Mesothelial cell of epicardium (in vitro differentiated cells): Measurements from ENCODE around the gene PMM1. TPM values are rescaled to one million over a fixed set of nuclear protein-coding genes. Genes with fewer than 3 reads are reported as not detected.

ENCODE experiments used
- DNase-seq, 2 experiments: peaks; one replicate each; pipeline ENCODE4 v3.0.0; 2021; ENCODE audit warnings: low spot score in 2 of 2; ENCODE audit not compliant: unreplicated experiment in 2 of 2
- H3K27ac Mint-ChIP-seq: 2 replicates; pipeline ENCODE4 v1.8.0; 2021; ENCODE audit warnings: mixed read lengths
- H3K27me3 Mint-ChIP-seq: 2 replicates; pipeline ENCODE4 v1.8.0; 2021; ENCODE audit warnings: low read depth, mixed read lengths
- H3K36me3 Mint-ChIP-seq: 2 replicates; pipeline ENCODE4 v1.8.0; 2021; ENCODE audit warnings: mixed read lengths
- H3K4me1 Mint-ChIP-seq: 2 replicates; pipeline ENCODE4 v1.8.0; 2021; ENCODE audit warnings: mixed read lengths
- H3K4me3 Mint-ChIP-seq: 2 replicates; pipeline ENCODE4 v1.8.0; 2021; ENCODE audit warnings: mild to moderate bottlenecking, moderate library complexity, mixed read lengths
- H3K9me3 Mint-ChIP-seq: 2 replicates; pipeline ENCODE4 v1.8.0; 2021; ENCODE audit warnings: mixed read lengths
- CTCF ChIP-seq: fragments of 200-600 bp; sonication (generic); IDR thresholded peaks from one replicate; pipeline ENCODE4 v1.5.0; 2021; ENCODE audit warnings: antibody characterized with exemption; ENCODE audit not compliant: unreplicated experiment
- total RNA-seq: library from RNA; stranded (reverse); gene quantifications from 3 replicates; pipeline ENCODE4 v1.2.1, GENCODE V29; 2021

PMM1 gene
- total RNA-seq, 1 donor from 2014 or later, result 25.8 TPM

GRCh38 chr22:41613456-41613855 lies 23.8 kb upstream of the PMM1 start:
- no peak for TF ChIP-seq CTCF
- Mint-ChIP-seq H3K4me1 (peaks cover 6% of the 10 kb centered on the region), H3K4me3 (no peak overlapping the region), H3K27ac (no peak overlapping the region), H3K9me3 (no peaks in the 10 kb centered on the region), H3K36me3 (no peaks in the 10 kb centered on the region), H3K27me3 (no peaks in the 10 kb centered on the region)
- no peak for DNase-seq

GRCh38 chr22:41612603-41613306 lies 23.1 kb upstream of the PMM1 start:
- no peak for DNase-seq
- H3K27me3 Mint-ChIP-seq, result no peaks in the 10 kb centered on the region
- H3K9me3 Mint-ChIP-seq, result no peaks in the 10 kb centered on the region
- TF ChIP-seq CTCF, result no peak
- H3K4me1 Mint-ChIP-seq, result peaks cover 6% of the 10 kb centered on the region
- no peak overlapping the region for H3K4me3 Mint-ChIP-seq
- no peaks in the 10 kb centered on the region for H3K36me3 Mint-ChIP-seq
- no peak overlapping the region for H3K27ac Mint-ChIP-seq

GRCh38 chr22:41608386-41608785 lies 18.7 kb upstream of the PMM1 start:
- Mint-ChIP-seq H3K4me1 (no peaks in the 10 kb centered on the region), H3K36me3 (peaks cover 7% of the 10 kb centered on the region), H3K4me3 (no peak overlapping the region), H3K27me3 (no peaks in the 10 kb centered on the region), H3K27ac (no peak overlapping the region), H3K9me3 (no peaks in the 10 kb centered on the region)
- TF ChIP-seq CTCF, result no peak
- DNase-seq, result no peak

- no peak for TF ChIP-seq CTCF
- H3K4me3 Mint-ChIP-seq, result no peak overlapping the region
- no peak for DNase-seq
- no peak overlapping the region for H3K27ac Mint-ChIP-seq
- no peaks in the 10 kb centered on the region for H3K4me1 Mint-ChIP-seq
- H3K9me3 Mint-ChIP-seq, result no peaks in the 10 kb centered on the region
- H3K27me3 Mint-ChIP-seq, result no peaks in the 10 kb centered on the region
- H3K36me3 Mint-ChIP-seq, result peaks cover 9% of the 10 kb centered on the region
Measured at GRCh38 chr22:41603873-41604332, 14.3 kb upstream of the PMM1 start.

- TF ChIP-seq CTCF, result no peak
- H3K36me3 Mint-ChIP-seq, result peaks cover 9% of the 10 kb centered on the region
- H3K27me3 Mint-ChIP-seq, result no peaks in the 10 kb centered on the region
- H3K9me3 Mint-ChIP-seq, result no peaks in the 10 kb centered on the region
- peaks cover 3% of the 10 kb centered on the region for H3K4me1 Mint-ChIP-seq
- no peak for DNase-seq
- H3K27ac Mint-ChIP-seq, result no peak overlapping the region
- no peak overlapping the region for H3K4me3 Mint-ChIP-seq
Measured at GRCh38 chr22:41600976-41601375, 11.3 kb upstream of the PMM1 start.
